ENCODE results near the gene RALGAPA1.
"Not testable (repeated sequence)": the region's sequence is repeated elsewhere in the genome, so short reads cannot be mapped to it uniquely, and the experiment has no call there.

Gene RALGAPA1

DNA sequence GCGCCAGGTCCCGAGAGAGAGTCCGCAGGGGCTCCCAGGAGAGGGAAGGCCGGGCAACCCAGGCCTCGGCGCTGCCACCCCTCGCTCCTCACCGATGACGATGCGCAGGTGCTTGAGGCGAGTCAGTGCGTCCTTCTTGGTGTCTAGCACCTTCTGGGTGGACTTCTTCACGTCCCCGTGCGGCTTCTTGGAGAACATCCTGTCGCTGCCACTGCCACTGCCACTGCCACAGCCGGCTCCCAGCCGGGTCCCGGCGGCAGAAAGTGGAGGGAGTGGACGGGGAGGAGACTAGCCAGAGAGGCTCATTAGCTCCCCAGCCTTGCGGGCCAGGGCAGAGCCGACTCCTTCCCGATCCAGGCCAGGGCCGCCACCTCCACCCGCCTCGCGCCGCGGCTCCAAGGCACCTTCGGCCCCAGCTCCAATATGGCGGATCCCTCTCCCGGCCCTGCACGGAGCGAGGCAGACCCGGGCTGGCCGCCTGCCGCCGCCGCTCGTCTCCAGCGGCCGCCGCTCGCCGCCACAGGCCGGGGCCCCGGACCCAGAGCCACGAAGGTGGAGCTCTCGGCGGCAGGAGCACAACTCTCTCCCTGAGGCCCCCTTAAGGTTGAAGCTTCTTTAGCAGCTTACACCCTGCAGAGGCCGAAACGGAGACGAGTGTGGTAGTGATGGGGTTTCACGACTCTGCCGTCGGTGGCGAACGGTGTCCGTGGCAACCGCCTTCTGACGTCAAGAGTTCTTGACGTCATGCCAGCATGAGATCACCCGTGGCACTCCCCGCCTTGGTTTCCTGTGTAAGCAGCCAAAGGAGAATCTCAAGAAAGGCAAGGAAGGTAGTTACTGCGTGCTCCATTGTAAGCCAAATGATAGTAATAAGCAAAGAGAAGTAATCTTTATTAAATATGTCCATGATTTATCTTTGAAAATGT, at the start of gene RALGAPA1:
TSS of gene RALGAPA1 (minus strand) at position 658 of the 926 bp plus-strand sequence. CDS start at position 198, 460 bp downstream.
- peak; percentile 97 for DNase-seq

DNA sequence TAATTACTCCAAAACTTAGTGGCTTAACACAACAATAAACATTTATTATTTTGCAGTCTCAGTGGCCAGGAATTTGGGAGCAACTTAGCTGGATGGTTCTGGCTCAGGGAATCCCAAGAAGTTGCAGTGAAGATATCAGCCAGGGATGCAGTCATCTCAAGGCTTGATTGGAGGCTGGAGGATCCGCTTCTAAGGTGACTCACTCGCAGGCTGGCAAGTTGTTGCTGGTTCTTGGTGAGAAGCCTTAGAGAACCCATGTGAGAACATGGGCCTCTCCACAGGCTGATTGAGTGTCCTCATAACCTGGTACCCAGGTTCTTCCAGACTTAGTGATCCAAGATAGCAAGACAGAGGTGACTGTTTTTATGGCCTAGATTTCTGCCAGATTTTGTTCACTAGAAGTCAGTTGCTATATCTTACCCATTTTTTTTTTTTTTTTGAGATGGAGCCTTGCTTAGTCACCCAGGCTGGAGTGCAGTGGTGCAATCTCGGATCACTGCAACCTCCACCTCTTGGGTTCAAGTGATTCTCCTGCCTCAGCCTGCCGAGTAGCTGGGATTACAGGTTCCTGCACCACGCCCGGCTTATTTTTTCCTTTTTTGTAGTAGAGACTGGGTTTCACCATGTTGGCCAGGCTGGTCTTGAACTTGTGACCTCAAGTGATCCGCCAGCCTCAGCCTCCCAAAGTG, 49.6 kb upstream of the RALGAPA1 start:
- DNase-seq = no peak

- no peak for DNase-seq
Observed at GRCh38 chr14:35855876-35856481, 46.9 kb upstream of the RALGAPA1 start.

DNA sequence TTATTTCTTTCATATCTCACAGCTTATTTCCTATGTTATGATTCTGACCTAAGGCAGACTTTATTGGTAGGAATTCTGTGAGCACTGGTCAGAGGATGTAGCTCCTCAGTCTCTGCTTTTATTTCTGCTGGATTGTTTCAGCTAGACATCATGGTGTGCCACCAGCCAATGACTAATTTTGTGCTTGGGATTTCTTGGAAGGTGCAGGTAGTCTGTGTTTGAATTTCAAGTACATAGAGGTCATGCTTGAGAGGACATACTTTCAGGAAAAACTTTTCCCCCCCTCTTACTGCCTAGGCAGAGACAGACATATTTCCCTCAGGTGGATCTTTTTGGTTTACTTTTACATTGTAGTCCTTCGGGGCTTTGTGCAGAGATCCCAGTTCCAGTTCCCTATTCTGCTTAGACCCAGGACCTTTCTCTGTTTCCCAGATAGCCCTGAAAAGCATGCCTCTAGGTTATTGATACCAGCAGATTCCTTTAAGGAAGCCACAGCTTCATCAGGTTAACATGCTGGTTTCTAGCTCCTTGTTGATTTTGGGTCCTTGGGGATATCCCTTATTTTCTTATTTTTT, 45.7 kb upstream of the RALGAPA1 start:
- no peak for DNase-seq

DNA sequence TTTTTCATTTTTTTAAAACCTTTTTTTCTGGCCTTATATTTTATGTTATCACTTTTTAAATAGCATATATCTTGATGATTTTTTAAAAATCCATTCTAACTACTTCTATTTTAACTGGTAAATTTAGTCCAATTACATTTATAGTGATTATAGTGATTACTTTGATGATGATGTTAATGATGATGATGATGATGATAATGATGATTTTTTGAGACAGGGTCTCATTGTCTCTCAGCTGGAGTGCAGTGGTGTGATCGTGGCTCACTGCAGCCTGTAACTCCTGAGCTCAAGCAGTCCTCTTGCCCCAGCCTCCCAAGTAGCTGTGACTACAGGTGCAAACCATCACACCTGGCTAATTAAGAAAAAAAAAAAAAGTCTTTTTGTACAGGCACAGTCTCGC, 44.1 kb upstream of the RALGAPA1 start:
- no peak for DNase-seq

- no peak for DNase-seq
Observed at GRCh38 chr14:35851823-35852222, 42.7 kb upstream of the RALGAPA1 start.

DNA sequence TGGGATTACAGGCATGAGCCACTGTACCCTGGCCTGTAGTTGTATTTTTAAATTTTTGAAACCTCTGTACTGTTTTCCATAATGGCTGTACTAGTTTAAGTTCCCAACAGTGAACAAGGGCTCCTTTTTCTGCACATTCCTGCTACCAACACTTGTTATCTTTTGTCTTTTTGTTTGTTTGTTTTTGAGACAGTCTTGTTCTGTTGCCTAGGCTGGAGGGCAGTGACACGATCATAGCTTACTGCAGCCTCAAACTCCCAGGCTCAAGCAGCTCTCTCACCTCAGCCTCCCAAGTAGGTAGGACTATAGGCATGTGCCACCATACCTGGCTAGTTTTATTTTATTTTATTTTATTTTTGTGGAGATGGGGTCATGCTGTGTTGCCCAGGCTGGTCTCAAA, 40.0 kb upstream of the RALGAPA1 start:
- no peak for DNase-seq

DNA sequence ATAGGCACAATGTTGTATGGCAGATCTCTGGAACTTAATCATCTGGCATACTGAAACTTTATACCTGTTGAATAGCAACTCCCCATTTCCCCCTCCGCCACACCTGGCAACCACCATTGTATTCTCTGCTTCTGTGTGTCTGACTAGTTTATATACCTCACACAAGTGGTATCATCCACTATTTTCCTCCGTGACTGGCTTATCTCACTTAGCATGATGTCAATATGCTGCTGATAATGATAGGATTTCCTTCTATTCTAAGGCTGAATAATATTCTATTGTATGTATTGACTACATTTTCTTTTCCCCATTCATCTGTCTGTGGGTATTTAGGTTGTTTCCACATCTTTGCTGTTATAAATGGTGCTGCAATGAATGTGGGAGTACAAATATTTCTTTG, 38.5 kb upstream of the RALGAPA1 start:
- no peak for DNase-seq

GRCh38 chr14:35844494-35844893, 35.4 kb upstream of the RALGAPA1 start:
- no peak for DNase-seq

DNA sequence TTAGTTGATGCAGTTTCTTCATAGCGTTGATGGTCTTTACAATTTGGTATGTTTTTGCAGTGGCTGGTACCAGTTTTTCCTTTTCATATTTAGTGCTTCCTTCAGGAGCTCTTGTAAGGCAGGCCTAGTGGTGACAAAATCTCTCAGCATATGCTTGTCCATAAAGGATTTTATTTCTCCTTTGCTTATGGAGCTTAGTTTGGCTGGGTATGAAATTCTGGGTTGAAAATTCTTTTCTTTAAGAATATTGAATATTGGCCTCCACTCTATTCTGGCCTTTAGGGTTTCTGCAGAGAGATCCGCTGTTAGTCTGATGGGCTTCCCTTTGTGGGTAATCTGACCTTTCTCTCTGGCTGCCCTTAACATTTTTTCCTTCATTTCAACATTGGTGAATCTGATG, 33.1 kb upstream of the RALGAPA1 start:
- DNase-seq = not testable (repeated sequence)

DNA sequence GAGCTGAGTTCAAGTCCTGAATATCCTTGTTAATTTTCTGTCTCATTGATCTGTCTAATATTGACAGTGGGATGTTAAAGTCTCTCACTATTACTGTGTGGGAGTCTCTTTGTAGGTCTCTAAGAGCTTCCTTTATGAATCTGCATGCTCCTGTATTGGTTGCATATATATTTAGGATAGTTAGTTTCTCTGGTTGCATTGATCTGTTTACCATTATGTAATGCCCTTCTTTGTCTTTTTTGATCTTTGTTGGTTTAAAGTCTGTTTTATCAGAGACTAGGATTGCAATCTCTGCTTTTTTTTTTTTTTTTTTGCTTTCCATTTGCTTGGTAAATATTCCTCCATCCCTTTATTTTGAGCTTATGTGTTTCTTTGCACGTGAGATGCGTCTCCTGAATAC, 32.6 kb upstream of the RALGAPA1 start:
- not testable (repeated sequence) for DNase-seq

- no peak for DNase-seq
Observed at GRCh38 chr14:35835208-35835982, 26.3 kb upstream of the RALGAPA1 start.

DNA sequence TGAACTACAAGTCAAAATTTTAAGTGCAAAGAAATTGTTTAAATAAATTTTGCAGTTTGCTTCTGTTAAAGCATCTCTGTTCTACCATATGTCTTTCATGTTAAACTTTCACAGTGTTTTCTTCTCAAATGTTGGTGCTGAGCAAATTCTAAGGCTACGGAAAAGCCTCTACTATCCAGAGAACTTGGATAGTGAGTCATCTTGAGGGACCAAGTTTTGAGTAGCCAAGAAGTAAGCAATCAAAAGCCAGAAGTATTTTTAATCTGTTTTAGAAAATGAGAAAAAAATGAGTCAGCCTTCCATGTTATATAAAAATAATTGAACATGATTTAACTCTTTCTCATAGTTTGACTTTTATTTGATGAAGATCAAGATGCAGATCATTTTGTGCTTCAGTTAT, 20.4 kb upstream of the RALGAPA1 start:
- no peak for DNase-seq

DNA sequence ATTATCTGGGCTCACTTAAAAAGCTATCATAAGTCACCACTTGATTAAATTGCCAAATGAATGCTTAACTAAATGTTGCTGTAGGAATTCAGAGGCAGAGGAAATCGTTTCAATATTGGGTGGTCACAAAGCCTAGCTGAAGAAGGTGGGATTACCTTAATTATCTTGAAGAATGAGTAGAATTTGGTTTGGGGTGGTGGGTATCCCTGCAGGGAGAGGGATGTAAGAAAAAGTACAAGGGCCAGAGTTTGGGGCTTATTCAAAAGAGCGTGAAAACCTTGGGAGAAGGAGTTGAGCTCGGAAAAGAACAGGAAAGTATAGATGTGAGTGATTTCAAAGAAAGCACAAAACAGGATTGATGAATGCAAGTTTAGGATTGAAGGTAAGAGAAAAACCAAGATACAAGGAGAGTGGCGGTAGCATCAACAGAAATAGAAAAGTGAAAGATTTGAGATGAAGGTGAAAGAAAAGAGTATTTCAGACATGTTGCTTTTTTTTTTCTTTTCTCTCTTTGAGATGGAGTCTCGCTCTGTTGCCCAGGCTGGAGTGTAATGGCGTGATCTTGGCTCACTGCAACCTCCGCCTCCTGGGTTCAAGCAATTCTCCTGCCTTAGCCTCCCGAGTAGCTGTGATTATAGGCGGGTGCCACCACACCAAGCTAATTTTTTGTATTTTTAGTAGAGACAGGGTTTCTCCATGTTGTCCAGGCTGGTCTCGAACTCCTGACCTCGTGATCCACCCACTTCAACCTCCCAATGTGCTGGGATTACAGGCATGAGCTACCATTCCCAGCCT, 18.8 kb upstream of the RALGAPA1 start:
- DNase-seq = no peak

GRCh38 chr14:35826952-35827416, 17.9 kb upstream of the RALGAPA1 start:
- DNase-seq = no peak

DNA sequence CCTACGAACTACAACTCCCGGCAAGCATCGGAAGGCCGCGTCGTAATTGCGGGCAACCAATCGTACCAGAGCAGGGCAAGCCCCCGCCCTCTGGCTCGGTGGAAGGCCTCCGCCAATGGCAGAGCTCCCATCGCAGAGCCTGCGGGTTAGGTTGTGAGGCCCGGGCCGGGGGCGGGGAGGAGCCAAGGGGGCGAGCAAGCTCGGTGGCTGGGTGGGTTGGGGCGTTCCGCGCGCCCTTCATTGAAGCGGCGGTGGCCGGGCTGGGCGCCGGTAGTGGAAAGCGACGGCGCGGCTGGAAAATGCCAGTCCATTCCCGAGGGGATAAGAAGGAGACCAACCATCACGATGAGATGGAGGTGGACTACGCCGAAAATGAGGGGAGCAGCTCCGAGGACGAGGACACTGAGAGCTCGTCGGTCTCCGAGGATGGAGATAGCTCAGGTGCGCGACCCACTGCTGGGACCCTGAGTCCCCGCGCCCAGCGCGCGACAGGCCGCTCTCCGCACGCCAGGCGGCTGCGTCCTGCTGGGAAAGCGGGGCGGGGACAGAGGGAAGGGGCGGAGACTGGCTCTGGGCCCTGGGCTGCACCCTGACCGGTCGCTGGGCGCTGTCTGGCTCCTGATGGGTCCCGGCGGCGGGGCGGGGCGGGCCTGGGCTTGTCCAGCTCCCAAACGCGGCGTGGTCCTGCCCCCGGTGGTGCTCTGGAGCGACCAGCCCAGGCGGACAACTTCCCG, 17.3 kb upstream of the RALGAPA1 start, which contains the start of gene BRMS1L:
TSS of gene BRMS1L (plus strand) at position 121 of the 734 bp plus-strand sequence. CDS start at position 300, 179 bp downstream.
- DNase-seq = peak; percentile 99

- DNase-seq = no peak
Observed at GRCh38 chr14:35825968-35826217, 16.8 kb upstream of the RALGAPA1 start.

DNA sequence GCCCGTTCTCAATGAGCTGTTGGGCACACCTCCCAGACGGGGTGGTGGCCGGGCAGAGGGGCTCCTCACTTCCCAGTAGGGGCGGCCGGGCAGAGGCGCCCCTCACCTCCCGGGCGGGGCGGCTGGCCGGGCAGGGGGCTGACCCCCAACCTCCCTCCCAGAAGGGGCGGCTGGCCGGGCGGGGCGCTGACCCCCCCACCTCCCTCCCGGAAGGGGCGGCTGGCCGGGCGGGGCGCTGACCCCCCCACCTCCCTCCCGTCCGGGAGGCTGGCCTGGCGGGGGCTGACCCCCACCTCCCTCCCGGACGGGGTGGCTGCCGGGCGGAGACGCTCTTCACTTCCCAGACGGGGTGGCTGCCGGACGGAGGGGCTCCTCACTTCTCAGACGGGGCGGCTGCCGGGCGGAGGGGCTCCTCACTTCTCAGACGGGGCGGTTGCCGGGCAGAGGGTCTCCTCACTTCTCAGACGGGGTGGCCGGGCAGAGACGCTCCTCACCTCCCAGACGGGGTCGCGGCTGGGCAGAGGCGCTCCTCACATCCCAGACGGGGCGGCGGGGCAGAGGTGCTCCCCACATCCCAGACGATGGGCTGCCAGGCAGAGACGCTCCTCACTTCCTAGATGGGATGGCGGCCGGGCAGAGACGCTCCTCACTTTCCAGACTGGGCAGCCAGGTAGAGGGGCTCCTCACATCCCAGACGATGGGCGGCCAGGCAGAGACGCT, 15.5 kb upstream of the RALGAPA1 start:
- DNase-seq = not testable (repeated sequence)

GRCh38 chr14:35822501-35822900, 13.4 kb upstream of the RALGAPA1 start:
- no peak for DNase-seq
